K562 (cell line): ENCODE data around the gene GRAMD2A. TPM values are rescaled to one million over a fixed set of nuclear protein-coding genes. Genes with fewer than 3 reads are reported as not detected.

Experiments used
- ATAC-seq: fragments of 200-7000 bp; cut with Tn5 transposase; 3 replicates; pipeline ENCODE4 v1.9.1; 2020; ENCODE audit warnings: moderate library complexity
- BruUV-seq: library from RNA; stranded (reverse); fragments of 400-500 nt; replicated peaks from 2 replicates; lab custom pipeline; 2021; lab: Mats Ljungman, UMichigan
- CTCF ChIA-PET: fragments of 300-600 bp; formaldehyde crosslinking; extraction: SDS; loops from one replicate; lab custom pipeline; 2021; ENCODE audit warnings: low intra/inter-chr PET ratio; lab: Yijun Ruan, JAX
- POLR2A ChIA-PET: fragments of 300-600, 350-650 bp; sonication (Branson Sonifier 250); formaldehyde crosslinking; extraction: SDS; loops from one replicate; lab custom pipeline; 2021; ENCODE audit warnings: antibody characterized with exemption, inconsistent platforms; lab: Yijun Ruan, JAX
- DNase-seq, 4 experiments: peaks; one replicate each; pipeline versions ENCODE4 v3.0.0 to v3.0.0-alpha.2; 2011 to 2018; ENCODE audit warnings: low spot score in 3 of 4, mixed read lengths in 3 of 4; ENCODE audit errors: extremely low read depth in 1 of 4
- FAIRE-seq: peaks from 2 replicates; lab custom pipeline; 2011; peaks lifted over from hg19 to GRCh38; lab: Jason Lieb, UNC
- H2AFZ ChIP-seq: 2 replicates; pipeline ENCODE4 v1.6.0; 2011; ENCODE audit warnings: low read depth, low read length, control low read depth, inconsistent platforms
- H3K27ac ChIP-seq: fragments of 200-600 bp; 3 replicates; pipeline ENCODE4 v1.8.0; 2011; ENCODE audit warnings: low read depth, mild to moderate bottlenecking, control low read depth, inconsistent platforms, low read length, moderate library complexity, mixed read lengths; ENCODE audit errors: extremely low read depth
- H3K27me3 ChIP-seq, 2 experiments: fragments of 300-600 bp in 1 of 2; 2 replicates in 1 of 2; 3 replicates in 1 of 2; pipeline versions ENCODE4 v1.6.0 to v1.8.0; 2011; ENCODE audit warnings: inconsistent platforms in 2 of 2, low read length in 2 of 2, mild to moderate bottlenecking in 1 of 2, mixed read lengths in 1 of 2, moderate library complexity in 1 of 2; ENCODE audit not compliant: control insufficient read depth in 2 of 2, insufficient read depth in 2 of 2
- H3K36me3 ChIP-seq: fragments of 300-600 bp; 3 replicates; pipeline ENCODE4 v1.8.0; 2011; ENCODE audit warnings: mild to moderate bottlenecking, low read length, inconsistent platforms; ENCODE audit not compliant: control insufficient read depth, insufficient read depth
- H3K4me1 ChIP-seq, 2 experiments: fragments of 200-600 bp in 1 of 2; replicated peaks in 1 of 2; 2 replicates in 1 of 2; 3 replicates in 1 of 2; pipeline versions ENCODE4 v1.5.1 to v1.8.0; 2011; ENCODE audit warnings: inconsistent platforms in 2 of 2, low read length in 2 of 2, mild to moderate bottlenecking in 1 of 2, mixed read lengths in 1 of 2, moderate library complexity in 1 of 2; ENCODE audit not compliant: control insufficient read depth in 2 of 2, insufficient read depth in 2 of 2
- H3K4me2 ChIP-seq: 2 replicates; pipeline ENCODE4 v1.6.1; 2011; ENCODE audit warnings: low read length, control low read depth, inconsistent platforms, mixed read lengths; ENCODE audit not compliant: insufficient read depth
- H3K4me3 ChIP-seq: fragments of 200-600 bp; sonication (generic), shearing (Covaris generic); 2 replicates; pipeline ENCODE4 v1.5.1; 2016; ENCODE audit warnings: control low read depth, inconsistent platforms
- H3K79me2 ChIP-seq: fragments of 200-600 bp; 3 replicates; pipeline ENCODE4 v1.8.0; 2011; ENCODE audit warnings: low read length, inconsistent platforms; ENCODE audit not compliant: control insufficient read depth, insufficient read depth
- H3K9ac ChIP-seq, 2 experiments: 2 replicates each; pipeline versions ENCODE4 v1.6.0 to v1.6.1; 2011; ENCODE audit warnings: low read depth in 2 of 2, low read length in 2 of 2, control low read depth in 1 of 2, inconsistent platforms in 1 of 2, mild to moderate bottlenecking in 1 of 2, mixed read lengths in 1 of 2; ENCODE audit not compliant: insufficient read depth in 1 of 2
- H3K9me1 ChIP-seq: one replicate; pipeline ENCODE4 v1.6.0; 2011; ENCODE audit warnings: inconsistent platforms, mild to moderate bottlenecking, low read length, moderate library complexity; ENCODE audit not compliant: control insufficient read depth, insufficient read depth
- H3K9me3 ChIP-seq: replicated peaks from 2 replicates; pipeline ENCODE4 v1.5.1; 2011; ENCODE audit warnings: low read depth, low read length, inconsistent platforms; ENCODE audit not compliant: control insufficient read depth, insufficient read depth
- H4K20me1 ChIP-seq: replicated peaks from 2 replicates; pipeline ENCODE4 v1.6.1; 2011; ENCODE audit warnings: low read length, inconsistent platforms, mixed read lengths; ENCODE audit not compliant: control insufficient read depth, insufficient read depth
- CSDE1 ChIP-seq, 2 experiments: fragments of 450-650 bp; IDR thresholded peaks; 2 replicates each; pipeline ENCODE4 v1.6.1; 2016; ENCODE audit warnings: mild to moderate bottlenecking in 1 of 2
- DEAF1 ChIP-seq: fragments of 450-650 bp; formaldehyde crosslinking; IDR thresholded peaks from 2 replicates; pipeline ENCODE4 v1.4.0; 2020; ENCODE audit warnings: mild to moderate bottlenecking, moderate library complexity
- EWSR1 ChIP-seq: fragments of 450-650 bp; IDR thresholded peaks from 2 replicates; pipeline ENCODE4 v1.6.1; 2018; ENCODE audit warnings: borderline replicate concordance, mild to moderate bottlenecking, low read depth, moderate library complexity; ENCODE audit not compliant: partially characterized antibody
- HNRNPLL ChIP-seq: fragments of 200-400 bp; formaldehyde crosslinking; IDR thresholded peaks from 2 replicates; pipeline ENCODE4 v1.6.1; 2017; ENCODE audit warnings: low read length, low read depth, mild to moderate bottlenecking; ENCODE audit not compliant: poor library complexity, severe bottlenecking
- NONO ChIP-seq, 2 experiments: fragments of 200-400 bp in 1 of 2; fragments of 450-650 bp in 1 of 2; formaldehyde crosslinking in 1 of 2; IDR thresholded peaks; 2 replicates each; pipeline ENCODE4 v1.6.1; 2017; ENCODE audit warnings: low read depth in 2 of 2, mild to moderate bottlenecking in 2 of 2, moderate library complexity in 2 of 2, low read length in 1 of 2
- NR2F6 ChIP-seq: fragments of 450-650 bp; formaldehyde crosslinking; IDR thresholded peaks from 2 replicates; pipeline ENCODE4 v1.4.0; 2020; ENCODE audit warnings: mild to moderate bottlenecking
- POLR2A ChIP-seq: fragments of 450-650 bp; conservative IDR thresholded peaks from 2 replicates; pipeline ENCODE4 v1.6.1; 2016
- RUNX1 ChIP-seq: sonication (generic); IDR thresholded peaks from 2 replicates; pipeline ENCODE4 v1.6.1; 2016; ENCODE audit warnings: antibody characterized with exemption, low read depth
- SMAD1 ChIP-seq: fragments of 150-350 bp; IDR thresholded peaks from 2 replicates; pipeline ENCODE4 v1.6.1; 2014; ENCODE audit warnings: low read length, low read depth; ENCODE audit not compliant: partially characterized antibody
- SMAD2 ChIP-seq: fragments of 150-350 bp; IDR thresholded peaks from 2 replicates; pipeline ENCODE4 v1.6.1; 2014; ENCODE audit warnings: low read depth, mild to moderate bottlenecking, low read length
- TBP ChIP-seq: optimal IDR thresholded peaks from 2 replicates; pipeline ENCODE3; 2011; ENCODE audit warnings: low read depth, low read length, improper control_type of control experiment
- TSC22D4 ChIP-seq: fragments of 450-650 bp; IDR thresholded peaks from 2 replicates; pipeline ENCODE4 v1.6.1; 2016; ENCODE audit warnings: missing genetic modification characterization, missing biosample characterization, control low read depth
- ZFP36 ChIP-seq: fragments of 150-350 bp; IDR thresholded peaks from 2 replicates; pipeline ENCODE4 v1.6.1; 2018; ENCODE audit warnings: low read length, low read depth; ENCODE audit not compliant: partially characterized antibody
- ZFP91 ChIP-seq: sonication (generic); formaldehyde crosslinking; IDR thresholded peaks from 2 replicates; pipeline ENCODE4 v1.8.0; 2022; ENCODE audit warnings: mild to moderate bottlenecking, missing genetic modification reagents
- ZNF277 ChIP-seq: fragments of 250-450 bp; sonication (Bioruptor Pico); IDR thresholded peaks from 2 replicates; pipeline ENCODE4 v1.8.0; 2022; ENCODE audit warnings: inconsistent platforms, mild to moderate bottlenecking, moderate library complexity, borderline replicate concordance
- ZNF586 ChIP-seq: fragments of 450-650 bp; formaldehyde crosslinking; conservative IDR thresholded peaks from 2 replicates; pipeline ENCODE4 v1.4.0; 2020; ENCODE audit warnings: mild to moderate bottlenecking, moderate library complexity
- ZNF668 ChIP-seq: fragments of 250-450 bp; sonication (Bioruptor Pico); IDR thresholded peaks from 2 replicates; pipeline ENCODE4 v1.8.0; 2022; ENCODE audit warnings: mild to moderate bottlenecking, inconsistent platforms
- WGBS: fragments of 100-300 bp; shearing (Covaris generic); methylation state at CpG from one replicate; pipeline ENCODE4 v1.1.6; 2016; ENCODE audit warnings: low coverage, mixed read lengths; ENCODE audit not compliant: insufficient coverage; ENCODE audit errors: missing lambda C conversion rate; 5-methylcytosine and 5-hydroxymethylcytosine counted together
- in situ Hi-C: fragments of 300-500 bp; cut with MboI; formaldehyde crosslinking; loops from 4 replicates; pipeline ENCODE4 v1.15.0; 2018; ENCODE audit warnings: inconsistent platforms, mixed read lengths
- intact Hi-C: fragments of 100-400 bp; cut with micrococcal nuclease; formaldehyde crosslinking; loops from 2 replicates; pipeline ENCODE4 v1.14.2; 2022
- polyA plus RNA-seq, 8 experiments: library from polyadenylated mRNA; depleted of rRNA in 4 of 8; stranded (reverse) in 5 of 8; unstranded in 3 of 8; fragments of >200 nt; fragmentation: Nextera tagmentation in 2 of 8; fragmentation: Illumina TruSeq in 1 of 8; extraction: Ambion mirVana in 2 of 8; extraction: Trizol in 1 of 8; gene quantifications; 2 replicates each; pipeline versions ENCODE4 v1.2.1 to v1.2.3, GENCODE V29; 2011 to 2014; ENCODE audit warnings: inconsistent platforms in 1 of 8, missing spikeins in 1 of 8
- total RNA-seq, 7 experiments: library from RNA; depleted of rRNA in 6 of 7; stranded (reverse); fragments of >200 nt in 6 of 7; fragmentation: Illumina TruSeq in 2 of 7; extraction: Trizol in 2 of 7; gene quantifications; 2 replicates each; pipeline versions ENCODE4 v1.2.1 to v1.2.3, GENCODE V29; 2011 to 2021; ENCODE audit warnings: low replicate concordance in 1 of 7

Gene GRAMD2A
- total and polyA plus RNA-seq, 9 of the 15 experiments (the other 6 are each of a cell fraction or from before 2014, with no cell fraction given), result 0.08 to 0.22 TPM; not detected in 7

GRCh38 chr15:72217216-72217615 lies 19.6 kb upstream of the GRAMD2A start:
- no TSS peak for BruUV-seq
- ChIA-PET POLR2A (interaction anchor here (0.7 to 1.5 kb wide), 2 partner anchors 10 to 22 kb away, joined by 3 to 6 read pairs; no protein-coding TSS in a partner anchor), CTCF (interaction anchor here (0.6 kb wide), 1 partner anchor 257 kb away, joined by 5 read pairs; no protein-coding TSS in a partner anchor)
- no peak overlapping the region for H3K27ac ChIP-seq
- no peak overlapping the region for H3K9ac ChIP-seq
- no peaks in the 10 kb centered on the region for H3K9me1 ChIP-seq
- peaks cover 95% of the 10 kb centered on the region for H3K36me3 ChIP-seq
- H2AFZ ChIP-seq, result no peak overlapping the region
- in situ Hi-C loops, result no loop called here
- DNase-seq, result no peak
- H3K4me1 ChIP-seq, result no peaks in the 10 kb centered on the region; a peak in 1 of 5 replicates
- no peak overlapping the region for H3K4me2 ChIP-seq
- intact Hi-C loops, result no loop called here
- no peak for ATAC-seq
- no peaks in the 10 kb centered on the region for H3K9me3 ChIP-seq
- no peak for FAIRE-seq
- no peaks in the 10 kb centered on the region for H3K27me3 ChIP-seq
- H3K79me2 ChIP-seq, result peaks cover 53% of the 10 kb centered on the region
- peaks cover 15% of the 10 kb centered on the region; the same call in 1 of the 2 replicates for H4K20me1 ChIP-seq
- 75% methylated on average over 4 of the region's 4 CpGs for WGBS
- H3K4me3 ChIP-seq, result no peak overlapping the region
- no peak for TF ChIP-seq HNRNPLL
- TF ChIP-seq CSDE1 (IDR thresholded peaks at IDR 0.05), result no peak
- TF ChIP-seq TSC22D4 (tag), result no peak
- TF ChIP-seq DEAF1 (CRISPR knock-in tag), result no peak
- TF ChIP-seq SMAD2, result no peak
- TF ChIP-seq ZNF586, result no peak
- TF ChIP-seq EWSR1, result no peak
- TF ChIP-seq ZNF277 (CRISPR knock-in tag), result no peak
- no peak for TF ChIP-seq NR2F6 (CRISPR knock-in tag)
- TF ChIP-seq ZFP36, result no peak
- no peak for TF ChIP-seq ZNF668 (CRISPR knock-in tag)
- TF ChIP-seq RUNX1, result no peak
- TF ChIP-seq ZFP91 (CRISPR knock-in tag), result no peak
- no peak for TF ChIP-seq NONO (IDR thresholded peaks at IDR 0.05; ENCODE audit: low read depth in 2 of 2, low read length in 1 of 2)
- TF ChIP-seq TBP, result no peak
- no peak for TF ChIP-seq SMAD1
- no peak for TF ChIP-seq POLR2A
